ENCODE results near the gene NFIA. TPM values are rescaled to one million over a fixed set of nuclear protein-coding genes. Genes with fewer than 3 reads are reported as not detected.

The NFIA gene
- total and polyA plus RNA-seq, 10 of the 15 experiments (the other 5 are each of a cell fraction or from before 2014, with no cell fraction given) = 0.10 to 0.16 TPM; not detected in 8

DNA sequence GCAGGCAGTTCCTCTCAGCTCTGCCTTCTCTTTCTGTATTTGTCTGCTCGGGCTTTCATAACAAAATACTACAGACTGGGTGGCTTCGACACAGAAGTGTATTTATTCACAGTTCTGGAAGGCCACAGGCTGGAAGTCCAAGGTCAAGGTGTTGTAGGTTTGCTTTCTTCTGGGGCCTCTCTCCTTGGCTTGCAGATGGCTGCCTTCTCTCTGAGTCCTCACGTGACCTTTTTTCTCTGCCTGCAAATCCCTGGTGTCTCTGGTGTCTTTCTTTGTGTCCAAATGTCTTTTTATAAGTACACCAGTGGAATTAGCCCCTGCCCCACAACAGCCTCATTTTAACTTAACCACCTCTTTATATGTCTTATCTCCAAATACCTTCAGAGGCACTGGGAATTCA is 392.6 kb downstream of the NFIA start:
- no peak overlapping the region for H2AFZ ChIP-seq (ENCODE audit: control insufficient read depth, low read depth, low read length)
- no peak overlapping the region for H3K4me2 ChIP-seq (ENCODE audit: control insufficient read depth, insufficient read depth)
- ChIA-PET CTCF (no interaction called here), POLR2A (no interaction called here), SMC1A (ENCODE audit: uncharacterized antibody, unreplicated experiment) (no interaction called here), RAD21 (ENCODE audit: unreplicated experiment) (no interaction called here)
- WGBS (ENCODE audit: insufficient coverage, insufficient replicate concordance, low lambda C conversion rate, missing lambda C conversion rate) = 3% methylated on average over 3 of the region's 3 CpGs
- ATAC-seq (no peak), DNase-seq (ENCODE audit: low read depth, low spot score) (no peak), FAIRE-seq (no peak)
- no peaks in the 10 kb centered on the region for H4K20me1 ChIP-seq (ENCODE audit: control insufficient read depth, insufficient read depth)
- no peaks in the 10 kb centered on the region for H3K9me3 ChIP-seq (replicated peaks; ENCODE audit: control insufficient read depth, insufficient read depth, low read length)
- in situ Hi-C loops (cut with MboI) (no loop called here), intact Hi-C loops (cut with micrococcal nuclease; ENCODE audit: unreplicated experiment) (no loop called here)
- no peak overlapping the region for H3K27ac ChIP-seq (ENCODE audit: control insufficient read depth, insufficient read depth)
- no TSS peak for BruUV-seq (replicated peaks)
- no peaks in the 10 kb centered on the region for H3K79me2 ChIP-seq (ENCODE audit: control insufficient read depth, insufficient read depth, low read length)
- no peak overlapping the region for H3K9ac ChIP-seq (ENCODE audit: control insufficient read depth, insufficient read depth, low read length)
- H3K36me3 ChIP-seq (ENCODE audit: control insufficient read depth in 2 of 2, insufficient read depth in 2 of 2, low read length in 1 of 2) = no peaks in the 10 kb centered on the region
- H3K4me3 ChIP-seq = no peak overlapping the region
- 0 out of 4 replicates have a peak, but pooled peaks cover 0 to 2% of the 10 kb centered on the region in 2 experiments for H3K27me3 ChIP-seq (replicated peaks in 1 of 2; ENCODE audit: control insufficient read depth in 2 of 2, insufficient read depth in 2 of 2, low read length in 1 of 2)
- no peaks in the 10 kb centered on the region for H3K4me1 ChIP-seq (ENCODE audit: control insufficient read depth, insufficient read depth, low read length)
- TF ChIP-seq GABPA (IDR thresholded peaks at IDR 0.05; ENCODE audit: low read depth) = no peak
- TF ChIP-seq PRDM15 (CRISPR knock-in tag; IDR thresholded peaks at IDR 0.05) = no peak
- no peak for TF ChIP-seq TARDBP (IDR thresholded peaks at IDR 0.05; ENCODE audit: borderline replicate concordance)
- TF ChIP-seq RAD21 (IDR thresholded peaks at IDR 0.05; ENCODE audit: insufficient read depth, low read depth, low read length) = no peak
- TF ChIP-seq SREBF2 (IDR thresholded peaks at IDR 0.05; ENCODE audit: low read length) = no peak
- TF ChIP-seq, protein P1, sequence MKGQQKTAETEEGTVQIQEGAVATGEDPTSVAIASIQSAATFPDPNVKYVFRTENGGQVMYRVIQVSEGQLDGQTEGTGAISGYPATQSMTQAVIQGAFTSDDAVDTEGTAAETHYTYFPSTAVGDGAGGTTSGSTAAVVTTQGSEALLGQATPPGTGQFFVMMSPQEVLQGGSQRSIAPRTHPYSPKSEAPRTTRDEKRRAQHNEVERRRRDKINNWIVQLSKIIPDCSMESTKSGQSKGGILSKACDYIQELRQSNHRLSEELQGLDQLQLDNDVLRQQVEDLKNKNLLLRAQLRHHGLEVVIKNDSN (IDR thresholded peaks at IDR 0.05; ENCODE audit: borderline replicate concordance, extremely low read length, insufficient read depth, low read depth, low read length) = no peak
- no peak for TF ChIP-seq ZBTB33 (IDR thresholded peaks at IDR 0.05)
- TF ChIP-seq TCF3 (IDR thresholded peaks at IDR 0.05; ENCODE audit: borderline replicate concordance, insufficient read depth, low read depth, low read length) = no peak
- TF ChIP-seq EP300 (IDR thresholded peaks at IDR 0.05; ENCODE audit: borderline replicate concordance in 1 of 2, control insufficient read depth in 1 of 2, low read depth in 2 of 2, low read length in 2 of 2) = no peak
- TF ChIP-seq WRNIP1 (IDR thresholded peaks at IDR 0.05; ENCODE audit: borderline replicate concordance, low read depth, low read length) = no peak
- TF ChIP-seq RELB (IDR thresholded peaks at IDR 0.05; ENCODE audit: low read depth) = no peak
- TF ChIP-seq ZNF622 (IDR thresholded peaks at IDR 0.05) = no peak

Measured in GM12878 (cell line).